Liver (tissue), 9 donors: ENCODE data around the gene CLMN. TPM values are rescaled to one million over a fixed set of nuclear protein-coding genes. Genes with fewer than 3 reads are reported as not detected.

Experiments used
- DNase-seq: peaks from one replicate; pipeline ENCODE4 v3.0.0-alpha.2; 2017; ENCODE audit warnings: low spot score
- H3K27ac ChIP-seq, 2 donors: one replicate each; pipeline ENCODE4 v1.7.0; 2013; ENCODE audit warnings: inconsistent platforms in 2 of 2, low read length in 2 of 2, control low read depth in 1 of 2, low read depth in 1 of 2, mild to moderate bottlenecking in 1 of 2
- H3K27me3 ChIP-seq, 4 donors: one replicate each; pipeline versions ENCODE4 v1.6.1 to v1.7.0; 2013; ENCODE audit warnings: low read length in 3 of 4, inconsistent platforms in 1 of 4, mild to moderate bottlenecking in 1 of 4, moderate library complexity in 1 of 4; ENCODE audit not compliant: control insufficient read depth in 4 of 4, insufficient read depth in 4 of 4
- H3K36me3 ChIP-seq, 4 donors: one replicate each; pipeline versions ENCODE4 v1.6.1 to v1.7.0; 2013; ENCODE audit warnings: low read length in 3 of 4, mild to moderate bottlenecking in 3 of 4, low read depth in 1 of 4, moderate library complexity in 1 of 4; ENCODE audit not compliant: control insufficient read depth in 4 of 4, insufficient read depth in 3 of 4
- H3K4me1 ChIP-seq, 4 donors: one replicate each; pipeline versions ENCODE4 v1.6.1 to v1.7.0; 2013; ENCODE audit warnings: low read length in 3 of 4, mild to moderate bottlenecking in 3 of 4, moderate library complexity in 1 of 4; ENCODE audit not compliant: control insufficient read depth in 4 of 4, insufficient read depth in 4 of 4
- H3K4me3 ChIP-seq, 3 donors: one replicate each; pipeline versions ENCODE4 v1.6.1 to v1.7.0; 2013; ENCODE audit warnings: low read length in 3 of 3, control low read depth in 1 of 3, low read depth in 1 of 3, mild to moderate bottlenecking in 1 of 3
- H3K9ac ChIP-seq, 2 donors: one replicate each; pipeline ENCODE4 v1.7.0; 2013; ENCODE audit warnings: low read length in 2 of 2, mild to moderate bottlenecking in 2 of 2, moderate library complexity in 2 of 2, control low read depth in 1 of 2, low read depth in 1 of 2
- H3K9me3 ChIP-seq, 4 donors: one replicate each; pipeline versions ENCODE4 v1.6.1 to v1.7.0; 2013; ENCODE audit warnings: low read length in 3 of 4; ENCODE audit not compliant: control insufficient read depth in 4 of 4
- CTCF ChIP-seq: fragments of 150-350 bp; IDR thresholded peaks from 2 replicates; pipeline ENCODE4 v1.5.1; 2017; ENCODE audit warnings: improper control_type of control experiment, low read depth, low read length; ENCODE audit not compliant: missing input control
- EGR1 ChIP-seq, 2 donors: IDR thresholded peaks; 2 replicates each; pipeline ENCODE4 v1.6.1; 2016 to 2018; ENCODE audit warnings: antibody characterized with exemption in 2 of 2, low read depth in 2 of 2
- FOXA1 ChIP-seq: IDR thresholded peaks from 2 replicates; pipeline ENCODE4 v1.6.1; 2016; ENCODE audit warnings: antibody characterized with exemption
- FOXA2 ChIP-seq: IDR thresholded peaks from 2 replicates; pipeline ENCODE4 v1.6.1; 2016; ENCODE audit warnings: antibody characterized with exemption
- GABPA ChIP-seq, 2 donors: IDR thresholded peaks in 1 of 2; conservative IDR thresholded peaks in 1 of 2; 2 replicates each; pipeline ENCODE4 v1.6.1; 2016; ENCODE audit warnings: antibody characterized with exemption in 2 of 2, mild to moderate bottlenecking in 1 of 2, moderate library complexity in 1 of 2
- HNF4A ChIP-seq, 2 donors: conservative IDR thresholded peaks; 2 replicates each; pipeline ENCODE4 v1.6.1; 2016; ENCODE audit warnings: antibody characterized with exemption in 2 of 2, mild to moderate bottlenecking in 2 of 2
- HNF4G ChIP-seq: IDR thresholded peaks from 2 replicates; pipeline ENCODE4 v1.6.1; 2016; ENCODE audit warnings: antibody characterized with exemption
- JUND ChIP-seq, 2 donors: IDR thresholded peaks; 2 replicates each; pipeline ENCODE4 v1.6.1; 2016; ENCODE audit warnings: antibody characterized with exemption in 2 of 2
- MAX ChIP-seq: IDR thresholded peaks from 2 replicates; pipeline ENCODE4 v1.6.1; 2016; ENCODE audit warnings: antibody characterized with exemption
- NR2F2 ChIP-seq: IDR thresholded peaks from 2 replicates; pipeline ENCODE4 v1.6.1; 2016; ENCODE audit warnings: antibody characterized with exemption
- RAD21 ChIP-seq, 2 donors: IDR thresholded peaks; 2 replicates each; pipeline ENCODE4 v1.6.1; 2016; ENCODE audit warnings: antibody characterized with exemption in 2 of 2, mild to moderate bottlenecking in 2 of 2
- RXRA ChIP-seq, 2 donors: IDR thresholded peaks; 2 replicates each; pipeline ENCODE4 v1.6.1; 2017 to 2018; ENCODE audit warnings: antibody characterized with exemption in 2 of 2, mild to moderate bottlenecking in 1 of 2
- SP1 ChIP-seq: IDR thresholded peaks from 2 replicates; pipeline ENCODE4 v1.6.1; 2018; ENCODE audit warnings: antibody characterized with exemption, mild to moderate bottlenecking
- TAF1 ChIP-seq: conservative IDR thresholded peaks from 2 replicates; pipeline ENCODE4 v1.6.1; 2016; ENCODE audit warnings: antibody characterized with exemption, mild to moderate bottlenecking
- YY1 ChIP-seq: IDR thresholded peaks from 2 replicates; pipeline ENCODE4 v1.6.1; 2016; ENCODE audit warnings: antibody characterized with exemption, mild to moderate bottlenecking
- WGBS: extraction: QIAGEN DNeasy Blood & Tissue Kit; methylation state at CpG from one replicate; pipeline ENCODE4 v1.1.7; 2013; 5-methylcytosine and 5-hydroxymethylcytosine counted together
- polyA plus RNA-seq, 2 donors: library from polyadenylated mRNA; stranded (reverse) in 1 of 2; unstranded in 1 of 2; fragments of 200-250 nt in 1 of 2; fragments of >200 nt in 1 of 2; fragmentation: Nextera tagmentation in 1 of 2; extraction: Ambion mirVana in 1 of 2; gene quantifications; one replicate each; pipeline versions ENCODE4 v1.2.1 to v1.2.3, GENCODE V29; 2013 to 2015
- total RNA-seq, 2 donors: library from RNA; depleted of rRNA; stranded (reverse); fragments of >200 nt; gene quantifications; one replicate each; pipeline ENCODE4 v1.2.3, GENCODE V29; 2014
- TF ChIP-seq, protein P1 (sequence below): IDR thresholded peaks from 2 replicates; pipeline ENCODE4 v1.6.1; 2016; ENCODE audit warnings: antibody characterized with exemption
- TF ChIP-seq, protein P2 (sequence below): IDR thresholded peaks from 2 replicates; pipeline ENCODE4 v1.6.1; 2016; ENCODE audit warnings: antibody characterized with exemption, mild to moderate bottlenecking
- TF ChIP-seq, protein P3 (sequence below): IDR thresholded peaks from 2 replicates; pipeline ENCODE4 v1.6.1; 2016; ENCODE audit warnings: antibody characterized with exemption
- donor health status: healthy.
- donor health status: healthy.
- donor health status: healthy.
- donor health status: healthy.
- donor health status: healthy.

Gene CLMN
- total and polyA plus RNA-seq, 4 donors, result 6.0 to 41.1 (median 24.1) TPM

DNA sequence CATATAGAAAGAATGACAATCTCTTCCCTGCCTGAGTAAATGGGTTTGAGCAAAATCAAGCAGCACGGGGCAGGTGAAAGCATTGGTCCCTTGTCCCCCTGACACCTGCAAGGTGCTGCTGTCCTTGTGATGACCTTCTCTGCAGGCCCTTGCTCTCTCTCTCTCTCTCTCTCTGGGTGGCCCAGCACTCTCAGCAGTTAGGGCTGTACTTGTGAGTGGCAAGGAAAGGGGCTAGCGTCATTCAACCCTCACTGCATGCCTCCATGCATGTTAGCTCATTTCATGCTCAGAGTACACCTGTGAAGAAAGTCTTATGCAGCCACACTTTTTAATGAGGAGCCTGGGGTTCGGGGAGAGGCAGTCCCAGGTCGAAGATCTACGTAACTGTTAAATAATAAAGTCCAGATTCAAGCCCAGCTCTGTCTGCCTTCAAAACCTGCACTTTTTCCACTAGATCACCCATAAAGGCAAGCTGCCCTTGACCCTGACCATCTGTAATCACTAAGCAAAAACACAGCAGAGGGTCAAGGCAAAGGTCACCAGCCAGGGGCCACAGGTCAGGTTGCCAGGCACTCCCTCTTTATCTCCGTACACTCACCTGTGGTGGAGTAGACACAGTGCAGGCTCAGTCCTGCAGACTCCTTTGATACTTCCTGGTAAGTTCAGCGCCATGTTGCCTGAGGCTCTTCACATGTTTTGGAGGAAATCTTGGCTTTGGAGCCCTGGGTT is 44.9 kb upstream of the CLMN start:
- no peaks in the 10 kb centered on the region for H3K9me3 ChIP-seq
- peak; percentile 57 for DNase-seq
- TF ChIP-seq HNF4A (conservative IDR thresholded peaks at IDR 0.05) (peak; percentile 92 to 98), RXRA (IDR thresholded peaks at IDR 0.05) (peak; percentile 97 to 99), FOXA1 (peak; percentile 29), EGR1 (IDR thresholded peaks at IDR 0.05; ENCODE audit: low read depth in 2 of 2) (peak; percentile 61 to 66), FOXA2 (peak; percentile 33), NR2F2 (peak; percentile 100), CTCF (no peak), TAF1 (no peak), HNF4G (peak; percentile 94), SP1 (peak; percentile 97), RAD21 (IDR thresholded peaks at IDR 0.05) (peak; percentile 32 to 76), GABPA (IDR thresholded peaks at IDR 0.05 in 1 of 2, conservative IDR thresholded peaks at IDR 0.05 in 1 of 2) (no peak), YY1 (peak; percentile 18), JUND (IDR thresholded peaks at IDR 0.05) (peak; percentile 69 to 80), MAX (peak; percentile 50)
- TF ChIP-seq, protein P1, sequence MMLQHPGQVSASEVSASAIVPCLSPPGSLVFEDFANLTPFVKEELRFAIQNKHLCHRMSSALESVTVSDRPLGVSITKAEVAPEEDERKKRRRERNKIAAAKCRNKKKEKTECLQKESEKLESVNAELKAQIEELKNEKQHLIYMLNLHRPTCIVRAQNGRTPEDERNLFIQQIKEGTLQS, result peak; percentile 69
- TF ChIP-seq, protein P2, sequence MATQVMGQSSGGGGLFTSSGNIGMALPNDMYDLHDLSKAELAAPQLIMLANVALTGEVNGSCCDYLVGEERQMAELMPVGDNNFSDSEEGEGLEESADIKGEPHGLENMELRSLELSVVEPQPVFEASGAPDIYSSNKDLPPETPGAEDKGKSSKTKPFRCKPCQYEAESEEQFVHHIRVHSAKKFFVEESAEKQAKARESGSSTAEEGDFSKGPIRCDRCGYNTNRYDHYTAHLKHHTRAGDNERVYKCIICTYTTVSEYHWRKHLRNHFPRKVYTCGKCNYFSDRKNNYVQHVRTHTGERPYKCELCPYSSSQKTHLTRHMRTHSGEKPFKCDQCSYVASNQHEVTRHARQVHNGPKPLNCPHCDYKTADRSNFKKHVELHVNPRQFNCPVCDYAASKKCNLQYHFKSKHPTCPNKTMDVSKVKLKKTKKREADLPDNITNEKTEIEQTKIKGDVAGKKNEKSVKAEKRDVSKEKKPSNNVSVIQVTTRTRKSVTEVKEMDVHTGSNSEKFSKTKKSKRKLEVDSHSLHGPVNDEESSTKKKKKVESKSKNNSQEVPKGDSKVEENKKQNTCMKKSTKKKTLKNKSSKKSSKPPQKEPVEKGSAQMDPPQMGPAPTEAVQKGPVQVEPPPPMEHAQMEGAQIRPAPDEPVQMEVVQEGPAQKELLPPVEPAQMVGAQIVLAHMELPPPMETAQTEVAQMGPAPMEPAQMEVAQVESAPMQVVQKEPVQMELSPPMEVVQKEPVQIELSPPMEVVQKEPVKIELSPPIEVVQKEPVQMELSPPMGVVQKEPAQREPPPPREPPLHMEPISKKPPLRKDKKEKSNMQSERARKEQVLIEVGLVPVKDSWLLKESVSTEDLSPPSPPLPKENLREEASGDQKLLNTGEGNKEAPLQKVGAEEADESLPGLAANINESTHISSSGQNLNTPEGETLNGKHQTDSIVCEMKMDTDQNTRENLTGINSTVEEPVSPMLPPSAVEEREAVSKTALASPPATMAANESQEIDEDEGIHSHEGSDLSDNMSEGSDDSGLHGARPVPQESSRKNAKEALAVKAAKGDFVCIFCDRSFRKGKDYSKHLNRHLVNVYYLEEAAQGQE, result no peak
- TF ChIP-seq, protein P3, sequence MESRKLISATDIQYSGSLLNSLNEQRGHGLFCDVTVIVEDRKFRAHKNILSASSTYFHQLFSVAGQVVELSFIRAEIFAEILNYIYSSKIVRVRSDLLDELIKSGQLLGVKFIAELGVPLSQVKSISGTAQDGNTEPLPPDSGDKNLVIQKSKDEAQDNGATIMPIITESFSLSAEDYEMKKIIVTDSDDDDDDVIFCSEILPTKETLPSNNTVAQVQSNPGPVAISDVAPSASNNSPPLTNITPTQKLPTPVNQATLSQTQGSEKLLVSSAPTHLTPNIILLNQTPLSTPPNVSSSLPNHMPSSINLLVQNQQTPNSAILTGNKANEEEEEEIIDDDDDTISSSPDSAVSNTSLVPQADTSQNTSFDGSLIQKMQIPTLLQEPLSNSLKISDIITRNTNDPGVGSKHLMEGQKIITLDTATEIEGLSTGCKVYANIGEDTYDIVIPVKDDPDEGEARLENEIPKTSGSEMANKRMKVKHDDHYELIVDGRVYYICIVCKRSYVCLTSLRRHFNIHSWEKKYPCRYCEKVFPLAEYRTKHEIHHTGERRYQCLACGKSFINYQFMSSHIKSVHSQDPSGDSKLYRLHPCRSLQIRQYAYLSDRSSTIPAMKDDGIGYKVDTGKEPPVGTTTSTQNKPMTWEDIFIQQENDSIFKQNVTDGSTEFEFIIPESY, result peak; percentile 37
- no peaks in the 10 kb centered on the region for H3K36me3 ChIP-seq
- H3K9ac ChIP-seq, result no peak overlapping the region
- no peak overlapping the region for H3K27ac ChIP-seq
- 70% methylated on average over 7 of the region's 7 CpGs for WGBS
- H3K4me3 ChIP-seq, result no peak overlapping the region
- H3K4me1 ChIP-seq, result peaks cover 0 to 12% (median 9%) of the 10 kb centered on the region in 4 donors
- no peaks in the 10 kb centered on the region for H3K27me3 ChIP-seq
